PC-3 (cell line): Measurements from ENCODE around the gene EFNA5.

Experiments used
- CTCF ChIP-seq: fragments of 300-600 bp; sonication (generic); conservative IDR thresholded peaks from 2 replicates; pipeline ENCODE4 v1.5.1; 2017; ENCODE audit warnings: antibody characterized with exemption, low read depth, mild to moderate bottlenecking, low read length
- EZH2 ChIP-seq: fragments of 300-600 bp; sonication (generic); IDR thresholded peaks from one replicate; pipeline ENCODE4 v1.6.1; 2017; ENCODE audit warnings: antibody characterized with exemption, mild to moderate bottlenecking, low read length; ENCODE audit not compliant: unreplicated experiment

GRCh38 chr5:107603349-107603748 is 67.4 kb downstream of the EFNA5 start:
- TF ChIP-seq CTCF (no peak), EZH2 (no peak)
